AG04450 (cell line): ENCODE results near the gene CTNNBL1. TPM values are rescaled to one million over a fixed set of nuclear protein-coding genes. Genes with fewer than 3 reads are reported as not detected.

ENCODE experiments used
- CTCF ChIA-PET: fragments of 300-600, 350-600 bp; formaldehyde crosslinking; extraction: SDS; loops from one replicate; lab custom pipeline; 2022; ENCODE audit warnings: antibody characterized with exemption, inconsistent platforms; lab: Charles Lee
- POLR2A ChIA-PET: fragments of 350-600 bp; formaldehyde crosslinking; extraction: SDS; loops from one replicate; lab custom pipeline; 2021; ENCODE audit warnings: antibody characterized with exemption, inconsistent platforms; lab: Yijun Ruan, JAX
- DNase-seq: peaks from one replicate; pipeline ENCODE4 v3.0.0-alpha.2; 2011; ENCODE audit warnings: low read depth, low spot score
- H3K27ac ChIP-seq: one replicate; pipeline ENCODE4 v1.5.1; 2012; ENCODE audit warnings: low read depth, low read length, control low read depth
- H3K27me3 ChIP-seq: one replicate; pipeline ENCODE4 v1.6.0; 2012; ENCODE audit warnings: low read length; ENCODE audit not compliant: control insufficient read depth, insufficient read depth
- H3K4me3 ChIP-seq: 2 replicates; pipeline ENCODE4 v1.5.1; 2011; ENCODE audit warnings: mild to moderate bottlenecking, low read depth, low read length, control low read depth
- H3K9me3 ChIP-seq: 2 replicates; pipeline ENCODE4 v1.5.1; 2012; ENCODE audit warnings: low read length; ENCODE audit not compliant: control insufficient read depth, insufficient read depth
- CTCF ChIP-seq: IDR thresholded peaks from 2 replicates; pipeline ENCODE4 v1.5.1; 2011; ENCODE audit warnings: low read depth, low read length, control low read depth, inconsistent platforms
- polyA plus RNA-seq: library from polyadenylated mRNA; depleted of rRNA; stranded (reverse); fragments of >200 nt; gene quantifications from 2 replicates; pipeline ENCODE4 v1.2.3, GENCODE V29; 2011

CTNNBL1 gene
- polyA plus RNA-seq, 1 experiment: 27.1 TPM

- Histone ChIP-seq H3K27ac (no peak within 1 kb of the TSS), H3K27me3 (peaks cover 71% of the 10 kb centered on the region), H3K9me3 (no peaks in the 10 kb centered on the region), H3K4me3 (peak within 1 kb of the TSS; percentile 48)
- POLR2A ChIA-PET: interaction anchor here (0.6 kb wide), 1 partner anchor 12 kb away, joined by 3 read pairs; no protein-coding TSS in a partner anchor
- peak; percentile 16 for DNase-seq
- no peak for TF ChIP-seq CTCF
- CTCF ChIA-PET: interaction anchor here (0.8 to 1.1 kb wide), 3 partner anchors 89 to 317 kb away, joined by 4 to 6 read pairs (median 4); no protein-coding TSS in a partner anchor
These were observed 208.9 kb downstream of the CTNNBL1 start, which contains the start of gene VSTM2L for GRCh38 chr20:37902504-37903313. Gene VSTM2L (plus strand): TSS chr20:37903127. CDS start chr20:37903351, 224 bp downstream.

- ChIA-PET POLR2A (no interaction called here), CTCF (interaction anchor here (1.1 kb wide), 1 partner anchor 88 kb away, joined by 4 read pairs; no protein-coding TSS in a partner anchor)
- DNase-seq: no peak
- no peaks in the 10 kb centered on the region for H3K9me3 ChIP-seq
- H3K27me3 ChIP-seq: peaks cover 69% of the 10 kb centered on the region
- H3K4me3 ChIP-seq: peak overlapping the region; percentile 34; the same call in 1 of the 2 replicates
- no peak overlapping the region for H3K27ac ChIP-seq
- TF ChIP-seq CTCF: peak; percentile 18; the same call in 1 of the 2 replicates
These were observed 209.6 kb downstream of the CTNNBL1 start for GRCh38 chr20:37903317-37904007.

GRCh38 chr20:37904008-37904642 is 210.3 kb downstream of the CTNNBL1 start:
- Histone ChIP-seq H3K4me3 (no peak overlapping the region), H3K27ac (no peak overlapping the region), H3K9me3 (no peaks in the 10 kb centered on the region), H3K27me3 (peaks cover 67% of the 10 kb centered on the region)
- ChIA-PET CTCF (no interaction called here), POLR2A (no interaction called here)
- no peak for DNase-seq
- TF ChIP-seq CTCF: no peak

- H3K27ac ChIP-seq: no peak overlapping the region
- no peak overlapping the region for H3K4me3 ChIP-seq
- peaks cover 71% of the 10 kb centered on the region for H3K27me3 ChIP-seq
- no peaks in the 10 kb centered on the region for H3K9me3 ChIP-seq
- CTCF ChIA-PET: no interaction called here
- DNase-seq: no peak
- no peak for TF ChIP-seq CTCF
- POLR2A ChIA-PET: no interaction called here
These were observed 211.1 kb downstream of the CTNNBL1 start for GRCh38 chr20:37904845-37905373.
